ENCODE measurements around the gene TECPR1. TPM values are rescaled to one million over a fixed set of nuclear protein-coding genes. Genes with fewer than 3 reads are reported as not detected.

TECPR1 gene
- total RNA-seq, 1 experiment from 2014 or later = 13.9 TPM

DNA sequence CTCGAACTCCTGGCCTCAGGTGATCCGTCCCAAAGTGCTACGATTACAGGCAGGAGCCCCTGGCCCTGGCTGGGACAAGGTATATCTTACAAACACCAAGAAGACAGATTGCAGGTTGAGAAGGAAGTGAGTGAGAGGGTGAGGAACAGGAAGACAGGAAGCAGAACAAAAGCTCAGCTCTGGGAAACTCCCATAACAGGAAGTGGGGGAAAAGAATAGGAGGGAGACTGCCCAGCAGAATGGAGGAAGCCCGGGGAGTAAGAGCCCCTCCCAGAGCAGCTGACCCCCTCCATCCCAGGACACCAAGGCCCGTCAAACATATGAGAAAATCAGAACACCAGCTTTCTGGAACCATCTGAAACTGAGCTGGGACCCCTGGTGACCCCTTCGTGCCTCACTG, 2.9 kb downstream of the TECPR1 start:
- no peaks in the 10 kb centered on the region for H3K27me3 ChIP-seq (ENCODE audit: insufficient read depth, low read length)
- no peak overlapping the region for H4K8ac ChIP-seq (replicated peaks; ENCODE audit: insufficient read length, low read depth, low read length)
- no peak overlapping the region for H4K5ac ChIP-seq (ENCODE audit: insufficient read length, low read depth, low read length)
- WGBS (ENCODE audit: extremely low coverage, insufficient read length, low lambda C conversion rate) = no CpG with 5 or more reads among the region's 6 CpGs
- no peak overlapping the region for H3K4me3 Mint-ChIP-seq
- no peak overlapping the region for H3K14ac ChIP-seq (ENCODE audit: insufficient read depth, low read length)
- H3K27ac Mint-ChIP-seq = no peak overlapping the region
- H3K9me3 Mint-ChIP-seq = no peaks in the 10 kb centered on the region
- no peak overlapping the region for H3T11ph ChIP-seq (ENCODE audit: low read length)
- H3K27ac ChIP-seq (ENCODE audit: insufficient read length, low read depth, low read length) = no peak overlapping the region
- H2AFZ ChIP-seq (ENCODE audit: low read length) = no peak overlapping the region
- H2BK5ac ChIP-seq (ENCODE audit: insufficient read length, low read length) = no peak overlapping the region
- H3K27me3 Mint-ChIP-seq (ENCODE audit: low read depth) = no peaks in the 10 kb centered on the region
- H3K56ac ChIP-seq (ENCODE audit: insufficient read length, low read depth, low read length) = no peak overlapping the region
- H4K91ac ChIP-seq (ENCODE audit: insufficient read length, low read depth, low read length) = no peak overlapping the region
- H3K18ac ChIP-seq (ENCODE audit: insufficient read length, low read depth, low read length) = no peak overlapping the region
- no peaks in the 10 kb centered on the region for H3K4me1 ChIP-seq (ENCODE audit: insufficient read depth, low read length)
- H2AK5ac ChIP-seq (ENCODE audit: insufficient read length, low read length) = no peak overlapping the region
- no peak overlapping the region for H2BK120ac ChIP-seq (ENCODE audit: low read depth, low read length, poor library complexity, severe bottlenecking)
- no peak overlapping the region for H3K4ac ChIP-seq (ENCODE audit: low read depth, low read length)
- peaks cover 6% of the 10 kb centered on the region for H3K23me2 ChIP-seq (ENCODE audit: insufficient read length, low read depth, low read length, poor library complexity, severe bottlenecking)
- H2BK15ac ChIP-seq (ENCODE audit: low read depth, low read length) = no peak overlapping the region
- H3K4me1 Mint-ChIP-seq = peaks cover 14 to 19% of the 10 kb centered on the region in 2 experiments
- H3K4me2 ChIP-seq (ENCODE audit: insufficient read depth, insufficient read length, low read length) = no peak overlapping the region
- no peaks in the 10 kb centered on the region for H4K20me1 ChIP-seq (ENCODE audit: control insufficient read depth, insufficient read depth, insufficient read length)
- no peak overlapping the region for H2BK20ac ChIP-seq (ENCODE audit: low read depth, low read length, poor library complexity, severe bottlenecking)
- DNase-seq = no peak
- no peak overlapping the region for H2BK12ac ChIP-seq (ENCODE audit: insufficient read length, low read depth, low read length)
- TF ChIP-seq, protein P1, sequence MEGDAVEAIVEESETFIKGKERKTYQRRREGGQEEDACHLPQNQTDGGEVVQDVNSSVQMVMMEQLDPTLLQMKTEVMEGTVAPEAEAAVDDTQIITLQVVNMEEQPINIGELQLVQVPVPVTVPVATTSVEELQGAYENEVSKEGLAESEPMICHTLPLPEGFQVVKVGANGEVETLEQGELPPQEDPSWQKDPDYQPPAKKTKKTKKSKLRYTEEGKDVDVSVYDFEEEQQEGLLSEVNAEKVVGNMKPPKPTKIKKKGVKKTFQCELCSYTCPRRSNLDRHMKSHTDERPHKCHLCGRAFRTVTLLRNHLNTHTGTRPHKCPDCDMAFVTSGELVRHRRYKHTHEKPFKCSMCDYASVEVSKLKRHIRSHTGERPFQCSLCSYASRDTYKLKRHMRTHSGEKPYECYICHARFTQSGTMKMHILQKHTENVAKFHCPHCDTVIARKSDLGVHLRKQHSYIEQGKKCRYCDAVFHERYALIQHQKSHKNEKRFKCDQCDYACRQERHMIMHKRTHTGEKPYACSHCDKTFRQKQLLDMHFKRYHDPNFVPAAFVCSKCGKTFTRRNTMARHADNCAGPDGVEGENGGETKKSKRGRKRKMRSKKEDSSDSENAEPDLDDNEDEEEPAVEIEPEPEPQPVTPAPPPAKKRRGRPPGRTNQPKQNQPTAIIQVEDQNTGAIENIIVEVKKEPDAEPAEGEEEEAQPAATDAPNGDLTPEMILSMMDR (conservative IDR thresholded peaks at IDR 0.05) = no peak
- no peak overlapping the region for H3K23ac ChIP-seq (ENCODE audit: insufficient read length, low read depth, low read length)
- no peak overlapping the region for H3K9ac ChIP-seq (ENCODE audit: extremely low read depth, insufficient read length, low read length)
- H3K9me3 ChIP-seq (ENCODE audit: control insufficient read depth, low read depth, low read length) = no peaks in the 10 kb centered on the region
- no peaks in the 10 kb centered on the region for H3K79me2 ChIP-seq (ENCODE audit: insufficient read depth, low read length)
- no peaks in the 10 kb centered on the region; a peak in 2 of 7 replicates for H3K36me3 Mint-ChIP-seq (ENCODE audit: insufficient read depth in 1 of 3, low read depth in 3 of 3)
- no peaks in the 10 kb centered on the region for H3K79me1 ChIP-seq (ENCODE audit: insufficient read depth, low read depth, low read length, poor library complexity, severe bottlenecking)
